SJCRH30 (cell line): ENCODE data around the gene SLC8A3. TPM values are rescaled to one million over a fixed set of nuclear protein-coding genes. Genes with fewer than 3 reads are reported as not detected.

ENCODE experiments used
- DNase-seq, 2 experiments: peaks; one replicate each; pipeline ENCODE4 v3.0.0-alpha.2; 2015 to 2020
- H3K27ac ChIP-seq: fragments of 250-450 bp; sonication (Bioruptor Pico); 2 replicates; pipeline ENCODE4 v1.5.1; 2020; ENCODE audit warnings: mild to moderate bottlenecking, moderate library complexity
- H3K27me3 ChIP-seq: fragments of 250-450 bp; sonication (Bioruptor Pico); 2 replicates; pipeline ENCODE4 v1.5.1; 2020; ENCODE audit warnings: mild to moderate bottlenecking, moderate library complexity
- H3K36me3 ChIP-seq: fragments of 250-450 bp; sonication (Bioruptor Pico); 2 replicates; pipeline ENCODE4 v1.5.1; 2020; ENCODE audit warnings: mild to moderate bottlenecking, moderate library complexity
- H3K4me1 ChIP-seq: fragments of 250-450 bp; sonication (Bioruptor Pico); 2 replicates; pipeline ENCODE4 v1.5.1; 2020; ENCODE audit warnings: mild to moderate bottlenecking, moderate library complexity
- H3K4me3 ChIP-seq: fragments of 250-450 bp; sonication (Bioruptor Pico); 2 replicates; pipeline ENCODE4 v1.5.1; 2020; ENCODE audit warnings: mild to moderate bottlenecking, moderate library complexity
- H3K9me3 ChIP-seq: fragments of 250-450 bp; sonication (Bioruptor Pico); replicated peaks from 2 replicates; pipeline ENCODE4 v1.5.1; 2020; ENCODE audit warnings: mild to moderate bottlenecking, moderate library complexity
- total RNA-seq: library from RNA; depleted of rRNA; stranded (reverse); fragments of >200 nt; shearing (Covaris generic); gene quantifications from 2 replicates; pipeline ENCODE4 v1.2.3, GENCODE V29; 2014; rRNA removed

Gene SLC8A3
- total RNA-seq, 1 experiment from 2014 or later: 17.2 TPM

DNA sequence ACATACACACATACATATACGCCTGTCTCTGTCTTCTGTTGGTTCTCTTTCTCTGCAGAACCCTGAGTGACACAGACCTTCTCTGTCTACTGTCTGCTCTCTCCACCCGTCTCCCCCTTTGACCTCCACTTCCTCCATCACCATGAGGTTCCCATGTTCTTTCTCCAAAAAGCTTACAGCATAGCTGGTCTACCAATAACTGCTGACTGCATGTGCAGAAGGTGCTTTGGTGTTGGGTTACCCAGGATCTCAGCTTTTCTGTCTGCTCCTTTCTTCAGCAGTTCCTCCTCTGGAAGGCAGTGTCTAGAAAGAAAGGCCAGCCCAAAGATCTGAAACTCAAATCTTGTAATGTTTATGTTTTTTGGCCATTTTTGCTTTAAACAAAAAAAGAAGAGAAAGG is 184.0 kb downstream of the SLC8A3 start:
- Histone ChIP-seq H3K4me1 (peaks cover 46% of the 10 kb centered on the region), H3K9me3 (no peaks in the 10 kb centered on the region), H3K27me3 (no peaks in the 10 kb centered on the region), H3K27ac (peak overlapping the region; percentile 95), H3K36me3 (no peaks in the 10 kb centered on the region), H3K4me3 (no peak overlapping the region)
- peak; percentile 76 to 92 for DNase-seq

DNA sequence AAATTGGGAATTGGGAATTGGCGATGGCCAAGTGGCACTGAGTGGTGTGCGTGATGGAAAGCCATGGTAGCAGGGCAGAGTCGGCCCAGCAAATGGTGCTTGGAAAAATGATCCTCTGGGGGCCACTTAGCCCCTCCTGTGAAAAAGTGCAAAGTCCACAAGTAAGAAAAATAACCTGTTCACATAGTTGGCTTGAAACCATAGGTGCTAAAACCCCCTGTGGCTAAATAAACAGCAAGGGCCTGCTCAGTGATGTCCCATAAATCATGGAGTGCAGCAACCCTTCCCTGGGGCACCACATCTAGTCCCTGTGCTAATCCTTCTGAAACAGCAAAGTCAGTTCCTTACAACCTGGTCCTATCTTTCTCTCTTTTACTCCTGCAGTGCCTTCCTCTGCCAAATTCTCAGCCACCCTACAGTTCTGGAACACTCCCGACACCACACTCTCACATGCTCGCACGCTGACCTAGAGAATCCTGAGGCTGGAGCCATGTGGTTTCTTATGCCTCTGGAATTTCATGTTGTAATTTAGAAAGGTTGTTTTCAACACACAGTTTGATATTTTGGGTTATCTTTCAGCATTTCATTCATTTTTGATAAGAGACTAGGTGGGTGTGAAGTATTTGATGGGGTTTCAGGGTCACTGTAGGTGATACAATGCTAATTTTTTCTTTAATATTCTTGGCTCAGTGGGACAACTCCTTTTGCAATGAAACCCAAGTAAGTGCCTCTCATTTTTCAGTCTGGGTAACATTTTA is 186.0 kb downstream of the SLC8A3 start:
- DNase-seq: no peak
- Histone ChIP-seq H3K9me3 (no peaks in the 10 kb centered on the region), H3K27me3 (no peaks in the 10 kb centered on the region), H3K4me3 (no peak overlapping the region), H3K27ac (no peak overlapping the region), H3K36me3 (no peaks in the 10 kb centered on the region), H3K4me1 (peaks cover 60% of the 10 kb centered on the region)

DNA sequence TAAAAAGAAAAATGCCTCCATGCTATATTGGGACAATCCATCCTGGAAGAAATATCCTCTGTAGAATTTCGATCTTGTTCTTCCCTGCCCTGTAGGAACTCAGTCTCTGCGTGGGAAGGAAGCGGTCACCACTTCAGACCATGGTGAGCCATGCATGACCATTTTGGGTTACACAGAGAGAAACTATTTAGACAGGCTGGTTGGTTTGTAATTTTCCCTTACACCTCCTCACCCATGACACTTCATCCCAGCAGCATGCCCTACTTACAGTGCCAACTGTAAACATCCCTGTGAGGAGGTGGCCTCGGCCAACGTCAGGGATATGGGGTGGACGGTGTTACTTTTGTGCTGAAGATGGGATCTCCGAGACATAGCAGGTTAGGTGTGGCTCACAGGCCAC is 188.2 kb downstream of the SLC8A3 start:
- Histone ChIP-seq H3K4me1 (peaks cover 64% of the 10 kb centered on the region), H3K4me3 (no peak overlapping the region), H3K9me3 (no peaks in the 10 kb centered on the region), H3K27ac (no peak overlapping the region; the same call in 1 of the 2 replicates), H3K36me3 (no peaks in the 10 kb centered on the region), H3K27me3 (no peaks in the 10 kb centered on the region)
- DNase-seq: no peak

DNA sequence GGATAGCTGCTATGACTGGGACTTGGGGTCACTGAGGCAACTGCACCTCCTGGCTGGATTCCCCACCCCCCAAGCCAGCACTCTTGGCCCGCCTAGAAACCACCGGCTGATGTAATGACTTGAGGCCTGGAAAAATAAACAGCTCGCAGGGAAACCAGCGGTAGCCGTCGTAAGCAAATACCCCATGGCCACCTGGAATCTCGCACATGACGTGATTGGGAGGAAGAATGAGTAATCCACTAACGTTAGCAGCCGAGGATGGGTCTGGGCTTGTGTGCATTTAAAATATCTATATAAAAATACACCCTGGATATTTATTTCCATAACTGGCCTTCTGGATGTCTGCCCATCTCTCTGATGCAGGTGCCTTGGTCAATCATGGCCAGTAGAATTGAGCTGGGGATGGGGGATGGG is 189.5 kb downstream of the SLC8A3 start:
- Histone ChIP-seq H3K9me3 (no peaks in the 10 kb centered on the region), H3K27ac (peak overlapping the region; percentile 78)
- peak; percentile 87 to 93 for DNase-seq

GRCh38 chr14:69997849-69998248 is 190.9 kb downstream of the SLC8A3 start:
- DNase-seq: peak; percentile 81 to 90
- H3K9me3 ChIP-seq: no peaks in the 10 kb centered on the region
- H3K27ac ChIP-seq: peak overlapping the region; percentile 78
- no peaks in the 10 kb centered on the region for H3K27me3 ChIP-seq
- H3K4me3 ChIP-seq: no peak overlapping the region
- H3K4me1 ChIP-seq: peaks cover 44% of the 10 kb centered on the region
- H3K36me3 ChIP-seq: no peaks in the 10 kb centered on the region

More for the DNA sequence above, 189.5 kb downstream of the SLC8A3 start:
- no peaks in the 10 kb centered on the region for H3K27me3 ChIP-seq
- H3K4me3 ChIP-seq: no peak overlapping the region
- H3K36me3 ChIP-seq: no peaks in the 10 kb centered on the region
- H3K4me1 ChIP-seq: peaks cover 53% of the 10 kb centered on the region

GRCh38 chr14:69996216-69996615 is 192.5 kb downstream of the SLC8A3 start:
- Histone ChIP-seq H3K27ac (no peak overlapping the region), H3K9me3 (no peaks in the 10 kb centered on the region), H3K36me3 (no peaks in the 10 kb centered on the region), H3K27me3 (no peaks in the 10 kb centered on the region), H3K4me3 (no peak overlapping the region), H3K4me1 (peaks cover 39% of the 10 kb centered on the region)
- no peak for DNase-seq

Other genes with a start within 250 kb of the SLC8A3 start
- gene COX16, start 170.7 kb upstream of the SLC8A3 start, total RNA-seq: 60.5 and 71.0 TPM in 2 replicates
- gene SYNJ2BP, start 228.1 kb upstream of the SLC8A3 start, total RNA-seq: 23.0 and 25.5 TPM in 2 replicates